Islet of Langerhans (tissue), 1 donor: ENCODE data around the gene CSK.

Experiments
- FAIRE-seq: peaks from one replicate; lab custom pipeline; 2011; peaks lifted over from hg19 to GRCh38; lab: Jason Lieb, UNC

The CSK gene

GRCh38 chr15:74787251-74788041, 5.6 kb downstream of the CSK start:
- no peak for FAIRE-seq

GRCh38 chr15:74788042-74788682, 6.3 kb downstream of the CSK start:
- FAIRE-seq: no peak

- FAIRE-seq: no peak
Observed at GRCh38 chr15:74788683-74789151, 6.8 kb downstream of the CSK start.

GRCh38 chr15:74789171-74789631, 7.3 kb downstream of the CSK start:
- FAIRE-seq: no peak

- FAIRE-seq: no peak
Observed at GRCh38 chr15:74789741-74790079, 7.8 kb downstream of the CSK start.

GRCh38 chr15:74790080-74790916, 8.4 kb downstream of the CSK start:
- FAIRE-seq: no peak

GRCh38 chr15:74791007-74791406, 9.1 kb downstream of the CSK start:
- no peak for FAIRE-seq

- FAIRE-seq: no peak
Observed at GRCh38 chr15:74791667-74792066, 9.8 kb downstream of the CSK start.

GRCh38 chr15:74792227-74793016, 10.5 kb downstream of the CSK start:
- FAIRE-seq: no peak

- FAIRE-seq: no peak
Observed at GRCh38 chr15:74793135-74794028, 11.5 kb downstream of the CSK start.

- FAIRE-seq: no peak
Observed at GRCh38 chr15:74794248-74794969, 12.5 kb downstream of the CSK start.

GRCh38 chr15:74794970-74795349, 13.1 kb downstream of the CSK start:
- FAIRE-seq: no peak

GRCh38 chr15:74795966-74796625, 14.2 kb downstream of the CSK start:
- no peak for FAIRE-seq

- FAIRE-seq: no peak
Observed at GRCh38 chr15:74798388-74799254, 16.7 kb downstream of the CSK start.

GRCh38 chr15:74799255-74799855, 17.5 kb downstream of the CSK start:
- no peak for FAIRE-seq

GRCh38 chr15:74799856-74800558, 18.1 kb downstream of the CSK start:
- no peak for FAIRE-seq

- FAIRE-seq: no peak
Observed at GRCh38 chr15:74800559-74801094, 18.7 kb downstream of the CSK start.
